Measurements from ENCODE around the gene NIPAL4.

NIPAL4 gene

GRCh38 chr5:157504053-157504452 lies 44.0 kb downstream of the NIPAL4 start:
- no peaks in the 10 kb centered on the region for H4K20me1 ChIP-seq (ENCODE audit: control insufficient read depth, insufficient read depth, low read depth, low read length)
- H3F3A ChIP-seq (ENCODE audit: control insufficient read depth, insufficient read depth): peaks cover 66% of the 10 kb centered on the region
- peak overlapping the region; percentile 100 for H3K27ac ChIP-seq (ENCODE audit: low read depth, low read length)
- H3K4me3 ChIP-seq (ENCODE audit: low read length): peak overlapping the region; percentile 70
- H3K4me2 ChIP-seq (ENCODE audit: low read length): peak overlapping the region; percentile 98
- no peak for TF ChIP-seq EZH2phosphoT487 (IDR thresholded peaks at IDR 0.05; ENCODE audit: borderline replicate concordance, low read length)
- TF ChIP-seq, protein P1, sequence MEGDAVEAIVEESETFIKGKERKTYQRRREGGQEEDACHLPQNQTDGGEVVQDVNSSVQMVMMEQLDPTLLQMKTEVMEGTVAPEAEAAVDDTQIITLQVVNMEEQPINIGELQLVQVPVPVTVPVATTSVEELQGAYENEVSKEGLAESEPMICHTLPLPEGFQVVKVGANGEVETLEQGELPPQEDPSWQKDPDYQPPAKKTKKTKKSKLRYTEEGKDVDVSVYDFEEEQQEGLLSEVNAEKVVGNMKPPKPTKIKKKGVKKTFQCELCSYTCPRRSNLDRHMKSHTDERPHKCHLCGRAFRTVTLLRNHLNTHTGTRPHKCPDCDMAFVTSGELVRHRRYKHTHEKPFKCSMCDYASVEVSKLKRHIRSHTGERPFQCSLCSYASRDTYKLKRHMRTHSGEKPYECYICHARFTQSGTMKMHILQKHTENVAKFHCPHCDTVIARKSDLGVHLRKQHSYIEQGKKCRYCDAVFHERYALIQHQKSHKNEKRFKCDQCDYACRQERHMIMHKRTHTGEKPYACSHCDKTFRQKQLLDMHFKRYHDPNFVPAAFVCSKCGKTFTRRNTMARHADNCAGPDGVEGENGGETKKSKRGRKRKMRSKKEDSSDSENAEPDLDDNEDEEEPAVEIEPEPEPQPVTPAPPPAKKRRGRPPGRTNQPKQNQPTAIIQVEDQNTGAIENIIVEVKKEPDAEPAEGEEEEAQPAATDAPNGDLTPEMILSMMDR (IDR thresholded peaks at IDR 0.05; ENCODE audit: low read depth, low read length, poor library complexity, severe bottlenecking): no peak
- peaks cover 99% of the 10 kb centered on the region for H3K4me1 ChIP-seq (ENCODE audit: control insufficient read depth, low read length)
- H3K36me3 ChIP-seq (ENCODE audit: control insufficient read depth, low read length): peaks cover 81% of the 10 kb centered on the region
- H3K9me3 ChIP-seq (ENCODE audit: control insufficient read depth, insufficient read depth, low read length): no peaks in the 10 kb centered on the region; the same call in 1 of the 2 replicates
- H3K79me2 ChIP-seq (ENCODE audit: control insufficient read depth, low read length): peaks cover 23% of the 10 kb centered on the region
- no peaks in the 10 kb centered on the region for H3K27me3 ChIP-seq (ENCODE audit: control insufficient read depth, low read length)
- no peaks in the 10 kb centered on the region for H3K9me2 ChIP-seq (replicated peaks; ENCODE audit: control insufficient read depth, low read length)

DNA sequence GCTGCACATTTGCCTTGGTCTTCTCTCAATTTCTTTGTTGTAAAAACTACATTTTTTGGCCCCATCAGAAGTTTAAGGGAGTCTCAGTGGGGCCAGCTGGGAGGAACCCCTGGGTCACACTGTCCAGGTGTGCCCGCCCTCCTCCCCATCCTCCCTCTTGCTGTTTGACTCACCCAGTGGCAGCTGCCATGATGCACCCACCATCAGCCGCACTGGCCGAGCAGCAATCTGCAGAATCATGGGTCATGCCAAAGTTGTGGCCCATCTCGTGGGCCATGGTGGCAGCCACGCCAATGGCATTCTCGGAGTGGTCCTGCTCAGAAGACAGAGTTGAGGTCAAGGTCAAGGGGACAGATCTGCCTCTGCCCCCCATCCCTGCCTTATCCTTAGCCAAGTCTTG lies 45.5 kb downstream of the NIPAL4 start:
- TF ChIP-seq, protein P1 (IDR thresholded peaks at IDR 0.05; ENCODE audit: low read depth, low read length, poor library complexity, severe bottlenecking): no peak
- no peak for TF ChIP-seq EZH2phosphoT487 (IDR thresholded peaks at IDR 0.05; ENCODE audit: borderline replicate concordance, low read length)
- Histone ChIP-seq H3K27ac (ENCODE audit: low read depth, low read length) (peak overlapping the region; percentile 100), H3K9me3 (ENCODE audit: control insufficient read depth, insufficient read depth, low read length) (no peaks in the 10 kb centered on the region; the same call in 1 of the 2 replicates), H3K27me3 (ENCODE audit: control insufficient read depth, low read length) (no peaks in the 10 kb centered on the region), H3K4me1 (ENCODE audit: control insufficient read depth, low read length) (peaks cover 99% of the 10 kb centered on the region), H3F3A (ENCODE audit: control insufficient read depth, insufficient read depth) (peaks cover 66% of the 10 kb centered on the region), H3K4me2 (ENCODE audit: low read length) (peak overlapping the region; percentile 62), H3K36me3 (ENCODE audit: control insufficient read depth, low read length) (peaks cover 83% of the 10 kb centered on the region), H4K20me1 (ENCODE audit: control insufficient read depth, insufficient read depth, low read depth, low read length) (no peaks in the 10 kb centered on the region), H3K4me3 (ENCODE audit: low read length) (peak overlapping the region; percentile 51), H3K9me2 (replicated peaks; ENCODE audit: control insufficient read depth, low read length) (no peaks in the 10 kb centered on the region), H3K79me2 (ENCODE audit: control insufficient read depth, low read length) (peaks cover 20% of the 10 kb centered on the region)

DNA sequence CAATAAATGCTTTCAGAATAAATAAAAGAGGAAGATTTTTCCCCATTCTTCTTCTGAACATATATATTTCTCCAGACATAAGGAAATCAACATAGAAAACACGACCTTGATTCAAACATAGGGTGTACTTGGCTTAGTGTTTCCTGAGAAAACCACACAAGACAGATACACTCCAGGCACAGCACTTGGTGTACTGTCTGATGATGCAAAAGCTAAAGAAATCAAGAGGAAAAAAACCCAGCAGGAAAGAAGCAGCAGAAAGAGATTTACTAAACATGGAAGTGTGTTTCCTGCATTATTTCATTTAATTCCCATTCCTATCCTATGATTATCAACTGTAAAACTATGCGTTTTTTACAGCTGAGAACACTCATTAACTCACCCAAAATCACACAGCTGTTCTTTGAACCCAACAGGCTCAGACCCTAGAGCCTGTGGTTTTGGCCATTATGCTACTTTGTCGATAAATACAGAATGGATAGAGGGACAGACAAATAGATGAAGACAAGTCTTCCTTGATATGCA lies 46.1 kb downstream of the NIPAL4 start:
- no peaks in the 10 kb centered on the region for H3K27me3 ChIP-seq (ENCODE audit: control insufficient read depth, low read length)
- H3K9me2 ChIP-seq (replicated peaks; ENCODE audit: control insufficient read depth, low read length): no peaks in the 10 kb centered on the region
- peak overlapping the region; percentile 51 for H3K4me3 ChIP-seq (ENCODE audit: low read length)
- H3K79me2 ChIP-seq (ENCODE audit: control insufficient read depth, low read length): peaks cover 14% of the 10 kb centered on the region
- no peaks in the 10 kb centered on the region for H4K20me1 ChIP-seq (ENCODE audit: control insufficient read depth, insufficient read depth, low read depth, low read length)
- H3K4me1 ChIP-seq (ENCODE audit: control insufficient read depth, low read length): peaks cover 99% of the 10 kb centered on the region
- TF ChIP-seq, protein P1 (IDR thresholded peaks at IDR 0.05; ENCODE audit: low read depth, low read length, poor library complexity, severe bottlenecking): no peak
- no peak for TF ChIP-seq EZH2phosphoT487 (IDR thresholded peaks at IDR 0.05; ENCODE audit: borderline replicate concordance, low read length)
- H3K36me3 ChIP-seq (ENCODE audit: control insufficient read depth, low read length): peaks cover 83% of the 10 kb centered on the region
- H3K9me3 ChIP-seq (ENCODE audit: control insufficient read depth, insufficient read depth, low read length): no peaks in the 10 kb centered on the region; the same call in 1 of the 2 replicates
- peak overlapping the region; percentile 62 for H3K4me2 ChIP-seq (ENCODE audit: low read length)
- peak overlapping the region; percentile 100 for H3K27ac ChIP-seq (ENCODE audit: low read depth, low read length)
- peaks cover 65% of the 10 kb centered on the region for H3F3A ChIP-seq (ENCODE audit: control insufficient read depth, insufficient read depth)

Data from DOHH2 (cell line).